ENCODE measurements around the gene RALY.

The RALY gene

GRCh38 chr20:33976959-33977358 is 16.8 kb upstream of the RALY start:
- no peak overlapping the region for H3K4me3 ChIP-seq

GRCh38 chr20:33977535-33977934 is 16.2 kb upstream of the RALY start:
- no peak for DNase-seq (ENCODE audit: low spot score)
- no peak for TF ChIP-seq CTCF (IDR thresholded peaks at IDR 0.05)
- H3K4me3 ChIP-seq: no peak overlapping the region
- no peak overlapping the region for H3K27ac ChIP-seq

More at GRCh38 chr20:33976959-33977358, 16.8 kb upstream of the RALY start:
- H3K27ac ChIP-seq: no peak overlapping the region
- TF ChIP-seq CTCF (IDR thresholded peaks at IDR 0.05): no peak
- DNase-seq (ENCODE audit: low spot score): no peak

- H3K4me3 ChIP-seq: no peak overlapping the region
- no peak overlapping the region for H3K27ac ChIP-seq
- no peak for TF ChIP-seq CTCF (IDR thresholded peaks at IDR 0.05)
Measured at GRCh38 chr20:33979094-33979493, 14.6 kb upstream of the RALY start.

GRCh38 chr20:33981347-33981746 is 12.4 kb upstream of the RALY start:
- no peak overlapping the region for H3K4me3 ChIP-seq

More at GRCh38 chr20:33979094-33979493, 14.6 kb upstream of the RALY start:
- no peak for DNase-seq (ENCODE audit: low spot score)

GRCh38 chr20:33981964-33982363 is 11.7 kb upstream of the RALY start:
- TF ChIP-seq CTCF (IDR thresholded peaks at IDR 0.05): no peak
- Histone ChIP-seq H3K27ac (no peak overlapping the region), H3K4me3 (no peak overlapping the region)
- DNase-seq (ENCODE audit: low spot score): no peak

More at GRCh38 chr20:33981347-33981746, 12.4 kb upstream of the RALY start:
- no peak for DNase-seq (ENCODE audit: low spot score)
- TF ChIP-seq CTCF (IDR thresholded peaks at IDR 0.05): no peak
- no peak overlapping the region for H3K27ac ChIP-seq

GRCh38 chr20:33983371-33983770 is 10.3 kb upstream of the RALY start:
- no peak for DNase-seq (ENCODE audit: low spot score)
- no peak overlapping the region for H3K27ac ChIP-seq
- H3K4me3 ChIP-seq: no peak overlapping the region
- TF ChIP-seq CTCF (IDR thresholded peaks at IDR 0.05): no peak

- DNase-seq (ENCODE audit: low spot score): no peak
- no peak overlapping the region for H3K27ac ChIP-seq
- TF ChIP-seq CTCF (IDR thresholded peaks at IDR 0.05): no peak
Measured at GRCh38 chr20:33984182-33984719, 9.5 kb upstream of the RALY start.

More at GRCh38 chr20:33984182-33984719, 9.5 kb upstream of the RALY start:
- no peak overlapping the region for H3K4me3 ChIP-seq

All from coronary artery (tissue), 2 donors.